Measurements from ENCODE around the gene HOXA5.

DNA sequence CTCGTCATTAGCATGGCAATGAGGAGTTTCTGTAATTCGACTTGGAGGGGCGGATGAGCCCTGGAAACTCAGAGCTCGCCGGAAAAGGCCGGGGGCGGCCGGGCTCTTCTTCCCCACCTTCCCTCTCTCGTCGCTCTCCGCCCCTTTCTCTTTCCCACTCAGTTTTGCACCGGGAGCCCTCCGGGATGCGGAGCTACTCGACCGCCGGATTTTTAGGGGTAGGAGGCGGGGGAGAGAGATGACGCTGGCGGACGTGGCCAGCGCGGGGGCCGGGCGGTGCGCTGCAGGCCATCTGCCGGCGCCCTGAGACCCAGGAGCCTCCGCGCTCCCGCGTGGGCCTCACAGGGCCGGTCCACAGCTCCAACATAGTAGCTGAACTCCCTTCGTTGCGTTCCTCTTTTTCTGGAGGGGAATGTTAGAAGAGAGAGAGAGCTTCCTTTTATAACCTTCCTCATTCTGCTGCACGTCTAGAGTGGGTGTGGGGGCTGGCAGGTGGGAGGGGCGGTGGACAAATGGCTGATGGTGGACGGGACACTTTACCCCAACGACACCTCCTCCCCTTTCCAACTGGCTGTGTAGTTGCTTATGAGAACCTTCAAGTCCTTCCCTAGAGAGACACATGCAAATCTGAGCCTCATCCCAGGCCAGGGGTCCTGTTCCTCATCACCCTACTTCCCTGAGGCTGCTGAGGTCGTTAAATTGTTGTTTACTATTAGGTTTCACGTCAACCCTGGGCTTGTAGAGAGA lies 46.5 kb downstream of the HOXA5 start:
- TF ChIP-seq, protein P1, sequence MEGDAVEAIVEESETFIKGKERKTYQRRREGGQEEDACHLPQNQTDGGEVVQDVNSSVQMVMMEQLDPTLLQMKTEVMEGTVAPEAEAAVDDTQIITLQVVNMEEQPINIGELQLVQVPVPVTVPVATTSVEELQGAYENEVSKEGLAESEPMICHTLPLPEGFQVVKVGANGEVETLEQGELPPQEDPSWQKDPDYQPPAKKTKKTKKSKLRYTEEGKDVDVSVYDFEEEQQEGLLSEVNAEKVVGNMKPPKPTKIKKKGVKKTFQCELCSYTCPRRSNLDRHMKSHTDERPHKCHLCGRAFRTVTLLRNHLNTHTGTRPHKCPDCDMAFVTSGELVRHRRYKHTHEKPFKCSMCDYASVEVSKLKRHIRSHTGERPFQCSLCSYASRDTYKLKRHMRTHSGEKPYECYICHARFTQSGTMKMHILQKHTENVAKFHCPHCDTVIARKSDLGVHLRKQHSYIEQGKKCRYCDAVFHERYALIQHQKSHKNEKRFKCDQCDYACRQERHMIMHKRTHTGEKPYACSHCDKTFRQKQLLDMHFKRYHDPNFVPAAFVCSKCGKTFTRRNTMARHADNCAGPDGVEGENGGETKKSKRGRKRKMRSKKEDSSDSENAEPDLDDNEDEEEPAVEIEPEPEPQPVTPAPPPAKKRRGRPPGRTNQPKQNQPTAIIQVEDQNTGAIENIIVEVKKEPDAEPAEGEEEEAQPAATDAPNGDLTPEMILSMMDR (IDR thresholded peaks at IDR 0.05), result no peak
- TF ChIP-seq POLR2A (IDR thresholded peaks at IDR 0.05), result peak in 2 of 3 donors; percentile 9 to 29
